Neural cell (in vitro differentiated cells): ENCODE data around the gene XPO4.

Experiments used
- EP300 ChIP-seq: fragments of 450-650 bp; conservative IDR thresholded peaks from 2 replicates; pipeline ENCODE4 v1.6.1; 2014; ENCODE audit warnings: antibody characterized with exemption, mild to moderate bottlenecking, moderate library complexity; ENCODE audit not compliant: poor library complexity, severe bottlenecking
- EZH2 ChIP-seq: fragments of 200-600, 300-800 bp; shearing (Covaris generic), sonication (generic); IDR thresholded peaks from 2 replicates; pipeline ENCODE4 v1.6.1; 2014; ENCODE audit warnings: antibody characterized with exemption, low read length, borderline replicate concordance, mild to moderate bottlenecking; ENCODE audit not compliant: insufficient read depth, poor library complexity, severe bottlenecking
- MXI1 ChIP-seq: fragments of 450-650 bp; conservative IDR thresholded peaks from 2 replicates; pipeline ENCODE4 v1.6.1; 2014; ENCODE audit warnings: antibody characterized with exemption, mild to moderate bottlenecking; ENCODE audit not compliant: poor library complexity, severe bottlenecking
- POLR2AphosphoS5 ChIP-seq: IDR thresholded peaks from 2 replicates; pipeline ENCODE4 v1.6.1; 2012
- RAD21 ChIP-seq: fragments of 450-650 bp; conservative IDR thresholded peaks from 2 replicates; pipeline ENCODE4 v1.6.1; 2014; ENCODE audit warnings: antibody characterized with exemption, mild to moderate bottlenecking, moderate library complexity
- SMC3 ChIP-seq: fragments of 450-650 bp; conservative IDR thresholded peaks from 2 replicates; pipeline ENCODE4 v1.6.1; 2014; ENCODE audit warnings: antibody characterized with exemption, mild to moderate bottlenecking, moderate library complexity; ENCODE audit not compliant: poor library complexity
- TF ChIP-seq, protein P1 (sequence below): fragments of 450-650 bp; IDR thresholded peaks from 2 replicates; pipeline ENCODE4 v1.5.1; 2014; ENCODE audit warnings: antibody characterized with exemption, mild to moderate bottlenecking, moderate library complexity; ENCODE audit not compliant: poor library complexity, severe bottlenecking
- TF ChIP-seq, protein P2 (sequence below): IDR thresholded peaks from 2 replicates; pipeline ENCODE4 v1.6.1; 2012; ENCODE audit warnings: borderline replicate concordance

DNA sequence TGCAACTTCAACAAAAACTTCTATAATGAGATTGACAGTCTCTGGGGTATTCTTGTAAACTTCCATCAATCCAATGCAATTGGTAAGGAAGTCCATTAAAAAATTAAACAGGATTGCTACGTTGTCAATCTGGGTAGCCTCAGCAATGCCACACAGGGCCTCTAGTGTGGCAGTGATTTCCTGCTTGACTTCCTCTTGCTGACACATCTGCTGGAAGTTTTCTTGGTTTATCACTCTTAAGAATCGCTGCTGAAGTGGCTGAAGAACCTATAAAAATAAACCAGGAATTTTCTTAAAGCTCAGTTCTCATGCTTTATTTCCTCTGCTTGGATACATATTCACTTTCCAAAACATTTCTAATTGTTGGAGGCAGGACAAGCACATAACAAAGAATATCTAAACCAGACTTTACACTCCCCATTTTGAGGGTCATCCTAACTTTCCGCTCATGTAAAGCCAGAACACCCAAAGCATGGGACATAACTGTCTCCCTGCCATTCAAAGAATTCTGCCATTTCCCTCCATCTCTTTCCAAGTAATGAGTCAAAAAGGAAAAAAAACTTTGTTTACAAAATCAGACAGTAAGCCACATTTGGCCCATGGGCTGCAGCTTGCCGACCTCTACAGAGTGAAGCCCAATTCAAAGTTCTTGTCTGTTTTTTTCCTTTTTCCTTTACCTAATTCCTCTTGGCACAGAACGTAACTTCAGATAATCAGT, 105.6 kb downstream of the XPO4 start:
- TF ChIP-seq, protein P1, sequence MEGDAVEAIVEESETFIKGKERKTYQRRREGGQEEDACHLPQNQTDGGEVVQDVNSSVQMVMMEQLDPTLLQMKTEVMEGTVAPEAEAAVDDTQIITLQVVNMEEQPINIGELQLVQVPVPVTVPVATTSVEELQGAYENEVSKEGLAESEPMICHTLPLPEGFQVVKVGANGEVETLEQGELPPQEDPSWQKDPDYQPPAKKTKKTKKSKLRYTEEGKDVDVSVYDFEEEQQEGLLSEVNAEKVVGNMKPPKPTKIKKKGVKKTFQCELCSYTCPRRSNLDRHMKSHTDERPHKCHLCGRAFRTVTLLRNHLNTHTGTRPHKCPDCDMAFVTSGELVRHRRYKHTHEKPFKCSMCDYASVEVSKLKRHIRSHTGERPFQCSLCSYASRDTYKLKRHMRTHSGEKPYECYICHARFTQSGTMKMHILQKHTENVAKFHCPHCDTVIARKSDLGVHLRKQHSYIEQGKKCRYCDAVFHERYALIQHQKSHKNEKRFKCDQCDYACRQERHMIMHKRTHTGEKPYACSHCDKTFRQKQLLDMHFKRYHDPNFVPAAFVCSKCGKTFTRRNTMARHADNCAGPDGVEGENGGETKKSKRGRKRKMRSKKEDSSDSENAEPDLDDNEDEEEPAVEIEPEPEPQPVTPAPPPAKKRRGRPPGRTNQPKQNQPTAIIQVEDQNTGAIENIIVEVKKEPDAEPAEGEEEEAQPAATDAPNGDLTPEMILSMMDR, result no peak
- TF ChIP-seq MXI1, result no peak
- no peak for TF ChIP-seq EP300
- no peak for TF ChIP-seq EZH2
- no peak for TF ChIP-seq POLR2AphosphoS5
- no peak for TF ChIP-seq SMC3
- TF ChIP-seq, protein P2, sequence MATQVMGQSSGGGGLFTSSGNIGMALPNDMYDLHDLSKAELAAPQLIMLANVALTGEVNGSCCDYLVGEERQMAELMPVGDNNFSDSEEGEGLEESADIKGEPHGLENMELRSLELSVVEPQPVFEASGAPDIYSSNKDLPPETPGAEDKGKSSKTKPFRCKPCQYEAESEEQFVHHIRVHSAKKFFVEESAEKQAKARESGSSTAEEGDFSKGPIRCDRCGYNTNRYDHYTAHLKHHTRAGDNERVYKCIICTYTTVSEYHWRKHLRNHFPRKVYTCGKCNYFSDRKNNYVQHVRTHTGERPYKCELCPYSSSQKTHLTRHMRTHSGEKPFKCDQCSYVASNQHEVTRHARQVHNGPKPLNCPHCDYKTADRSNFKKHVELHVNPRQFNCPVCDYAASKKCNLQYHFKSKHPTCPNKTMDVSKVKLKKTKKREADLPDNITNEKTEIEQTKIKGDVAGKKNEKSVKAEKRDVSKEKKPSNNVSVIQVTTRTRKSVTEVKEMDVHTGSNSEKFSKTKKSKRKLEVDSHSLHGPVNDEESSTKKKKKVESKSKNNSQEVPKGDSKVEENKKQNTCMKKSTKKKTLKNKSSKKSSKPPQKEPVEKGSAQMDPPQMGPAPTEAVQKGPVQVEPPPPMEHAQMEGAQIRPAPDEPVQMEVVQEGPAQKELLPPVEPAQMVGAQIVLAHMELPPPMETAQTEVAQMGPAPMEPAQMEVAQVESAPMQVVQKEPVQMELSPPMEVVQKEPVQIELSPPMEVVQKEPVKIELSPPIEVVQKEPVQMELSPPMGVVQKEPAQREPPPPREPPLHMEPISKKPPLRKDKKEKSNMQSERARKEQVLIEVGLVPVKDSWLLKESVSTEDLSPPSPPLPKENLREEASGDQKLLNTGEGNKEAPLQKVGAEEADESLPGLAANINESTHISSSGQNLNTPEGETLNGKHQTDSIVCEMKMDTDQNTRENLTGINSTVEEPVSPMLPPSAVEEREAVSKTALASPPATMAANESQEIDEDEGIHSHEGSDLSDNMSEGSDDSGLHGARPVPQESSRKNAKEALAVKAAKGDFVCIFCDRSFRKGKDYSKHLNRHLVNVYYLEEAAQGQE, result no peak
- TF ChIP-seq RAD21, result no peak
